HUES64 (cell line): ENCODE data around the gene MN1.
"Not testable (repeated sequence)": the region's sequence is repeated elsewhere in the genome, so short reads cannot be mapped to it uniquely, and the experiment has no call there.

Experiments
- H3K27ac ChIP-seq: 2 replicates; pipeline ENCODE4 v1.7.0; 2013; ENCODE audit warnings: low read depth, low read length, inconsistent platforms
- H3K27me3 ChIP-seq: 2 replicates; pipeline ENCODE4 v1.6.1; 2013; ENCODE audit warnings: mild to moderate bottlenecking, low read length; ENCODE audit not compliant: insufficient read depth
- H3K36me3 ChIP-seq: 2 replicates; pipeline ENCODE4 v1.6.1; 2013; ENCODE audit warnings: mild to moderate bottlenecking, low read length; ENCODE audit not compliant: insufficient read depth
- H3K4me1 ChIP-seq: 2 replicates; pipeline ENCODE4 v1.6.1; 2013; ENCODE audit warnings: mild to moderate bottlenecking, low read length, moderate library complexity; ENCODE audit not compliant: insufficient read depth
- H3K4me3 ChIP-seq: 2 replicates; pipeline ENCODE4 v1.5.1; 2013; ENCODE audit warnings: mild to moderate bottlenecking, low read length, moderate library complexity
- H3K9ac ChIP-seq: 2 replicates; pipeline ENCODE4 v1.6.1; 2013; ENCODE audit warnings: mild to moderate bottlenecking, low read depth, low read length
- H3K9me3 ChIP-seq: 2 replicates; pipeline ENCODE4 v1.6.1; 2013; ENCODE audit warnings: low read depth, low read length; ENCODE audit not compliant: insufficient read depth
- WGBS: fragments of 150-250, 120-280 bp; methylation state at CpG from one replicate; pipeline ENCODE4 v1.1.7; 2013; ENCODE audit warnings: missing lambda C conversion rate; 5-methylcytosine and 5-hydroxymethylcytosine counted together

Gene MN1

GRCh38 chr22:27746918-27747317 is 54.6 kb downstream of the MN1 start:
- WGBS: 91% methylated on average over 8 of the region's 8 CpGs
- Histone ChIP-seq H3K4me1 (peaks cover 45% of the 10 kb centered on the region), H3K4me3 (no peak overlapping the region), H3K27me3 (peaks cover 3% of the 10 kb centered on the region), H3K9ac (no peak overlapping the region), H3K27ac (no peak overlapping the region), H3K9me3 (no peaks in the 10 kb centered on the region), H3K36me3 (no peaks in the 10 kb centered on the region)

GRCh38 chr22:27745809-27746208 is 55.7 kb downstream of the MN1 start:
- Histone ChIP-seq H3K4me3 (no peak overlapping the region), H3K27ac (no peak overlapping the region), H3K36me3 (peaks cover 4% of the 10 kb centered on the region), H3K4me1 (peaks cover 45% of the 10 kb centered on the region), H3K9ac (no peak overlapping the region), H3K27me3 (peaks cover 3% of the 10 kb centered on the region), H3K9me3 (0 out of 2 replicates have a peak, but pooled peaks cover 3% of the 10 kb centered on the region)
- WGBS: 95% methylated on average over 7 of the region's 7 CpGs

DNA sequence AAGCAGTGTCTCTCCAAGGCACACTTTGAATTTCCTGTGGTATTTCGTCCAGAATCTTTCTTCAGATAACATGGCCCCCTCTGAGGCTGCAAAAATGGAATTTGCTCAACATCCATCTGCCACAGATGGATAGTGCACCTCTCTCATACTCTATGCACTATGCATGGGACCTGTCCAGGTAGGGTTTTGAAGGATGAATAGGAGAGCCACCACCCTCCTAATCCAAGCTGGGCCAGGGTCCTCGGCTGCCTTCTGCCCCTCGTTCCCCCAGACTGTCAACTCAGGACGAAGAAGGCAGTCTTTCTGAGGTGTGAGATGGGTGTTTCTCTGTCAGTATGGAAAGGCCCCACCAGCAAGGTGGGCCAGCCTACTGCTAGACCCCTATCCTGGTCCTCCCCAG is 56.4 kb downstream of the MN1 start:
- Histone ChIP-seq H3K4me1 (peaks cover 38% of the 10 kb centered on the region), H3K36me3 (peaks cover 11% of the 10 kb centered on the region), H3K27me3 (peaks cover 3% of the 10 kb centered on the region), H3K9ac (no peak overlapping the region), H3K27ac (no peak overlapping the region; the same call in 1 of the 2 replicates), H3K4me3 (no peak overlapping the region), H3K9me3 (peaks cover 5% of the 10 kb centered on the region; the same call in 1 of the 2 replicates)
- 26% methylated on average over 3 of the region's 4 CpGs for WGBS

GRCh38 chr22:27744078-27744477 is 57.5 kb downstream of the MN1 start:
- 2% methylated on average over 14 of the region's 15 CpGs for WGBS
- not testable (repeated sequence) for H3K9me3 ChIP-seq, H3K27me3 ChIP-seq
- peak overlapping the region; percentile 47 for H3K4me3 ChIP-seq
- peak overlapping the region; percentile 49; the same call in 1 of the 2 replicates for H3K9ac ChIP-seq
- peaks cover 17% of the 10 kb centered on the region for H3K36me3 ChIP-seq
- peaks cover 27% of the 10 kb centered on the region for H3K4me1 ChIP-seq
- peak overlapping the region; percentile 17; the same call in 1 of the 2 replicates for H3K27ac ChIP-seq

DNA sequence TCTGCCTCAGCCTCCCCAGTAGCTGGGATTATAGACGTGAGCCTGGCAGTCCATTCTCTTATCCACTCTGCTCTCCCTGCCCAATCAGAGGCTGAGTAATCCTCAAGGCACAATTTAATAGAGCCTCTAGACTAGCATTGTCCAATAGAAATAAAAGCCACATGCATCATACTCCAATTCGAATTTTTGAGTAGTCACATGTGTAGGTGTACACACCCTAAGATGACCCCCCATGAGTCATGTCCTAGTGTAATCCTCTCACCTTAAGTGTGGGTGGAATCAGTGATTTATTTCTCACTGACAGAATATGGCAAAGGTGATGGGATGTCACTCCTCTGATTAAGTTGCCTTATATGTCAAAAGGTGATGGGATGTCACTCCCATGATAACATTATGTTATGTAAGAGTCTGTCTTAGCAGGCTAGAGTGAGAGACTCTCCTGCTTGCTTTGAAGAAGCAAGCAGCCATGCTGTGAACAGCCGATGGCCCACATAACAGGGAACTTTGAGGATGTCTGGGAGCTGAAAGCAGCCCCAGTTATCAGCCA is 61.3 kb downstream of the MN1 start:
- peaks cover 3% of the 10 kb centered on the region; the same call in 1 of the 2 replicates for H3K27me3 ChIP-seq
- 91% methylated on average over 3 of the region's 3 CpGs for WGBS

DNA sequence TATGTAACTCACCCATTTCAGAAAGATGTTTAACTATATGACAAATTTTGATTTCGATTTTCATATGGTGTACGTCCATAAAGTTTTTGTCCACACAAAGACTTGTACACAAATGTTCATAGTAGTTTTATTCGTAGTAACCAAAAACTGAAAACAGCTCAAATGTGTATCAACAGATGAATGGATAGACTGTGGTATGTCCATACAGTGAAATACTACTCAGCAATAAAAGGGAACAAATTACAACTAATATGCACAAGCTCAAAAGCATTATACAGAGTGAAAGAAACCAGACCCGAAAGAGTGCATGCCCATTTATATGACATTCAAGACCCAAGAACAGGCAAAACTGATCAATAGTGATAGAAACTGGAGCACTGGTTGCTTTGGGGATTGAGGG is 64.0 kb downstream of the MN1 start:
- Histone ChIP-seq H3K9ac (no peak overlapping the region), H3K27me3 (no peaks in the 10 kb centered on the region), H3K27ac (no peak overlapping the region), H3K4me3 (no peak overlapping the region), H3K4me1 (peaks cover 3% of the 10 kb centered on the region; the same call in 1 of the 2 replicates), H3K36me3 (peaks cover 51% of the 10 kb centered on the region), H3K9me3 (peaks cover 17% of the 10 kb centered on the region)
- WGBS: 93% methylated on average over 3 of the region's 4 CpGs

More for the DNA sequence above, 61.3 kb downstream of the MN1 start:
- peaks cover 17% of the 10 kb centered on the region for H3K9me3 ChIP-seq
- peaks cover 46% of the 10 kb centered on the region for H3K36me3 ChIP-seq
- H3K4me1 ChIP-seq: peaks cover 7% of the 10 kb centered on the region; the same call in 1 of the 2 replicates
- H3K4me3 ChIP-seq: no peak overlapping the region
- H3K9ac ChIP-seq: no peak overlapping the region
- no peak overlapping the region for H3K27ac ChIP-seq

DNA sequence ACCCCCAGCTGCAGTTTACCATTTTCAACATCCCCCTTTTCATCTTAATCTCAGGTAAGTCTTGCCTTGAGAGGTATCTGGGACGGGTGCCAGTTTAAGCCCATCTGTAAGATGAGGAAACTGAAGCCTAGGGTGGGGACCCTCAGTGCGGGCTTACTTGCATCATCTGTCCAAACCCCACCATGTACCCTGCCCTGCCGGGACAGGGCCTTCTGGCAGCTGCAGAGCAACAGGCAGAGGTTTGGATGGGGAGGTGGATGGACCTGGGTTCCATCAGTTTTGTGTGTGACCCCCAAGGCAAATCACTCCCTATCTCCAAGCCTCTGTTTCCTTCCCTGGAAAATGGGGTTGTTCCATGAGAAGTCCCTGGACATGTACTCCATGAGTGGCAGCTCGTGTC is 67.5 kb downstream of the MN1 start:
- Histone ChIP-seq H3K27me3 (no peaks in the 10 kb centered on the region), H3K4me3 (no peak overlapping the region), H3K9me3 (peaks cover 12% of the 10 kb centered on the region), H3K36me3 (peaks cover 33% of the 10 kb centered on the region), H3K4me1 (peaks cover 6% of the 10 kb centered on the region; the same call in 1 of the 2 replicates), H3K27ac (no peak overlapping the region), H3K9ac (no peak overlapping the region)
- 91% methylated on average over 4 of the region's 4 CpGs for whole genome bisulfite sequencing

DNA sequence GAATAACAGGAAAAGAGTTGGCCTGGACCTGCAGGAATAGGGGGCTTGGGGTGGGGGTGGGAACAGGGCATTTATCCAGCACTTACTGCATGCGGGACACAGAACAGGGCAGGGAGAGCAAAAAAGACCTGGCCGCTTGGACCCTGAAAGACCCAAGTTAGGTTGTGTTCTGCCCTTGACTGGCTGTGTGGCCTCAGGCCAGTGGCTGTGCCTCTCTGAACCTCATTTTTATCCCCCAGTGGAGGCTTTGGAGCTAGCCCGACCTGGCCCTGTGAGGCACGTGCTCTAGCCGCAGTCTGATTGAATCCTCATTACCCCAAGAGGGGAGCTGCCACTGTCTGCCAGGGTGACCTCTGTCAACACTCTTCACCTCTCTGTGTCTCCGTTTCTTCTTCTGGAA is 68.7 kb downstream of the MN1 start:
- Histone ChIP-seq H3K9me3 (peaks cover 8% of the 10 kb centered on the region), H3K27ac (no peak overlapping the region)

DNA sequence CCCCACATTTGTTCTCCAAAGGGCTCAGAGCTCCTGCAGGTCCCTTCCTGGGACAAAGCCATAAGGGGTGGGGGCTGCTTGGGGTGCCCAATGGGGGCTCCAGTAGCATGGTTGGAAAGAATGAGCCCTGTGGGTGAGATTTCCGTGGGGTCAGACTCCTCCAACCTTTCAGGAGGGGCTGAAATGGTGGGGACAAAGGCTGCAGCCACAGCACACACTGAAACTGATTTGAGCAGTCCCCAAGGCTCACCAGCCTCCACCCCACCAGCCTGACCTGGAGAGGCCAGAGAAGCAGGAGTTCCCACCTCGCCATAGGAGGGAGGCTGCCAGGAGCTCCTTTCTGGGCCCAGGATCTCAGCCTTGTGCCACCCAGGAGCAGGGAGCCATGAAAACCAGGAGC is 69.2 kb downstream of the MN1 start:
- H3K27me3 ChIP-seq: no peaks in the 10 kb centered on the region

More for the DNA sequence above, 68.7 kb downstream of the MN1 start:
- no peak overlapping the region for H3K9ac ChIP-seq
- H3K36me3 ChIP-seq: peaks cover 22% of the 10 kb centered on the region
- peaks cover 15% of the 10 kb centered on the region for H3K4me1 ChIP-seq
- H3K27me3 ChIP-seq: no peaks in the 10 kb centered on the region
- no peak overlapping the region for H3K4me3 ChIP-seq
- 94% methylated on average over 6 of the region's 6 CpGs for WGBS

GRCh38 chr22:27731621-27732020 is 69.9 kb downstream of the MN1 start:
- peaks cover 27% of the 10 kb centered on the region for H3K4me1 ChIP-seq
- H3K27me3 ChIP-seq: no peaks in the 10 kb centered on the region
- WGBS: 92% methylated on average over 3 of the region's 3 CpGs
- H3K4me3 ChIP-seq: no peak overlapping the region
- H3K27ac ChIP-seq: no peak overlapping the region
- no peak overlapping the region for H3K9ac ChIP-seq
- peaks cover 14% of the 10 kb centered on the region; the same call in 1 of the 2 replicates for H3K36me3 ChIP-seq
- no peaks in the 10 kb centered on the region for H3K9me3 ChIP-seq

More for the DNA sequence above, 69.2 kb downstream of the MN1 start:
- 77% methylated on average over 2 of the region's 2 CpGs for WGBS
- Histone ChIP-seq H3K36me3 (peaks cover 18% of the 10 kb centered on the region), H3K27ac (no peak overlapping the region), H3K4me3 (no peak overlapping the region), H3K9ac (no peak overlapping the region), H3K4me1 (peaks cover 19% of the 10 kb centered on the region), H3K9me3 (peaks cover 3% of the 10 kb centered on the region)

DNA sequence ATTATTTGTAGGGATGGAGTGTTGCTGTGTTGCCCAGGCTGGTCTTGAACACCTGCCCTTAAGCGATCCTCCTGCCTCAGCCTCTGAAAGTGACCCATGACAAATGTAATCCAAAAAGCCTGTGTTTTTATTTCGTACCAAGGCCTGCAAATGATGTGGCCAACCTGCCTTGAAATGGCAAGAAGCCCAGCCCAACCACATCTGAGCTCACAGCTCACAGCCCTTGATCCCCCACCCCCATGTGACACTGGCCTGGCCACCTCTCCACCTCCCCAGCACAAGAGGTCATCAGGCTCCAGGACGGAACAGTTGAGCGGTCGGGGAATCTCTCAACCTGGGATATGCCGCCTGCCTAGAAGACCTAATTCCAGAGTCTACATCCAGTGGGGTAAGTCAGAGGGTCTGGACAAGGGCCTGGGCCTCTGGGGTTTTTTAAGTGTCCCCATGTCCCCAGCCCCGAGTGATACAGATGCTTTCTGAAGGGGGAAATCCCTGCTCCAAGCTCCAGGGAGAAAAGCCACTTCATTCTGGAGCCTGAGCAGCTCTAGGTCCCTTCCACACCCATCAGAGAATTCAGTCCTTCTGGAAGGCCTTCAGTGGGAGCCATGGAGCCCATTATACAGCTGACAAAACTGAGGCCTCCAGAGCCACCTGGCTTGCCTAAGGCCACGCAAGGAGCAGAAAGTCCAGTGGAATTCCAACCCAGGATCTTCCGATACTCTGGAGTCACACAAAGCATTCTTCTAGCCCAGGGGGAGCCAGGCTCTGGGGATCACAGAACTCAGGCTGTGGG is 70.7 kb downstream of the MN1 start:
- Histone ChIP-seq H3K4me1 (peaks cover 29% of the 10 kb centered on the region), H3K9me3 (no peaks in the 10 kb centered on the region), H3K4me3 (no peak overlapping the region), H3K27me3 (no peaks in the 10 kb centered on the region), H3K27ac (peak overlapping the region; percentile 21; the same call in 1 of the 2 replicates), H3K9ac (no peak overlapping the region), H3K36me3 (peaks cover 6% of the 10 kb centered on the region; the same call in 1 of the 2 replicates)
- WGBS: 91% methylated on average over 9 of the region's 9 CpGs
